Liver (tissue), 9 donors: Measurements from ENCODE around the gene CORO7. TPM values are rescaled to one million over a fixed set of nuclear protein-coding genes. Genes with fewer than 3 reads are reported as not detected.

ENCODE experiments used
- DNase-seq: peaks from one replicate; pipeline ENCODE4 v3.0.0-alpha.2; 2017; ENCODE audit warnings: low spot score
- H3K27ac ChIP-seq, 2 donors: one replicate each; pipeline ENCODE4 v1.7.0; 2013; ENCODE audit warnings: inconsistent platforms in 2 of 2, low read length in 2 of 2, control low read depth in 1 of 2, low read depth in 1 of 2, mild to moderate bottlenecking in 1 of 2
- H3K27me3 ChIP-seq, 4 donors: one replicate each; pipeline versions ENCODE4 v1.6.1 to v1.7.0; 2013; ENCODE audit warnings: low read length in 3 of 4, inconsistent platforms in 1 of 4, mild to moderate bottlenecking in 1 of 4, moderate library complexity in 1 of 4; ENCODE audit not compliant: control insufficient read depth in 4 of 4, insufficient read depth in 4 of 4
- H3K36me3 ChIP-seq, 4 donors: one replicate each; pipeline versions ENCODE4 v1.6.1 to v1.7.0; 2013; ENCODE audit warnings: low read length in 3 of 4, mild to moderate bottlenecking in 3 of 4, low read depth in 1 of 4, moderate library complexity in 1 of 4; ENCODE audit not compliant: control insufficient read depth in 4 of 4, insufficient read depth in 3 of 4
- H3K4me1 ChIP-seq, 4 donors: one replicate each; pipeline versions ENCODE4 v1.6.1 to v1.7.0; 2013; ENCODE audit warnings: low read length in 3 of 4, mild to moderate bottlenecking in 3 of 4, moderate library complexity in 1 of 4; ENCODE audit not compliant: control insufficient read depth in 4 of 4, insufficient read depth in 4 of 4
- H3K4me3 ChIP-seq, 3 donors: one replicate each; pipeline versions ENCODE4 v1.6.1 to v1.7.0; 2013; ENCODE audit warnings: low read length in 3 of 3, control low read depth in 1 of 3, low read depth in 1 of 3, mild to moderate bottlenecking in 1 of 3
- H3K9ac ChIP-seq, 2 donors: one replicate each; pipeline ENCODE4 v1.7.0; 2013; ENCODE audit warnings: low read length in 2 of 2, mild to moderate bottlenecking in 2 of 2, moderate library complexity in 2 of 2, control low read depth in 1 of 2, low read depth in 1 of 2
- H3K9me3 ChIP-seq, 4 donors: one replicate each; pipeline versions ENCODE4 v1.6.1 to v1.7.0; 2013; ENCODE audit warnings: low read length in 3 of 4; ENCODE audit not compliant: control insufficient read depth in 4 of 4
- CTCF ChIP-seq: fragments of 150-350 bp; IDR thresholded peaks from 2 replicates; pipeline ENCODE4 v1.5.1; 2017; ENCODE audit warnings: improper control_type of control experiment, low read depth, low read length; ENCODE audit not compliant: missing input control
- EGR1 ChIP-seq, 2 donors: IDR thresholded peaks; 2 replicates each; pipeline ENCODE4 v1.6.1; 2016 to 2018; ENCODE audit warnings: antibody characterized with exemption in 2 of 2, low read depth in 2 of 2
- FOXA1 ChIP-seq: IDR thresholded peaks from 2 replicates; pipeline ENCODE4 v1.6.1; 2016; ENCODE audit warnings: antibody characterized with exemption
- FOXA2 ChIP-seq: IDR thresholded peaks from 2 replicates; pipeline ENCODE4 v1.6.1; 2016; ENCODE audit warnings: antibody characterized with exemption
- HNF4A ChIP-seq, 2 donors: conservative IDR thresholded peaks; 2 replicates each; pipeline ENCODE4 v1.6.1; 2016; ENCODE audit warnings: antibody characterized with exemption in 2 of 2, mild to moderate bottlenecking in 2 of 2
- MAX ChIP-seq: IDR thresholded peaks from 2 replicates; pipeline ENCODE4 v1.6.1; 2016; ENCODE audit warnings: antibody characterized with exemption
- REST ChIP-seq: IDR thresholded peaks from 2 replicates; pipeline ENCODE4 v1.6.1; 2016; ENCODE audit warnings: antibody characterized with exemption, mild to moderate bottlenecking
- RXRA ChIP-seq, 2 donors: IDR thresholded peaks; 2 replicates each; pipeline ENCODE4 v1.6.1; 2017 to 2018; ENCODE audit warnings: antibody characterized with exemption in 2 of 2, mild to moderate bottlenecking in 1 of 2
- SP1 ChIP-seq: IDR thresholded peaks from 2 replicates; pipeline ENCODE4 v1.6.1; 2018; ENCODE audit warnings: antibody characterized with exemption, mild to moderate bottlenecking
- WGBS: extraction: QIAGEN DNeasy Blood & Tissue Kit; methylation state at CpG from one replicate; pipeline ENCODE4 v1.1.7; 2013; 5-methylcytosine and 5-hydroxymethylcytosine counted together
- polyA plus RNA-seq, 2 donors: library from polyadenylated mRNA; stranded (reverse) in 1 of 2; unstranded in 1 of 2; fragments of 200-250 nt in 1 of 2; fragments of >200 nt in 1 of 2; fragmentation: Nextera tagmentation in 1 of 2; extraction: Ambion mirVana in 1 of 2; gene quantifications; one replicate each; pipeline versions ENCODE4 v1.2.1 to v1.2.3, GENCODE V29; 2013 to 2015
- total RNA-seq, 2 donors: library from RNA; depleted of rRNA; stranded (reverse); fragments of >200 nt; gene quantifications; one replicate each; pipeline ENCODE4 v1.2.3, GENCODE V29; 2014
- donor health status: healthy.
- donor health status: healthy.
- donor health status: healthy.
- donor health status: healthy.
- donor health status: healthy.

The CORO7 gene
- total and polyA plus RNA-seq, 4 donors: 7.3 to 21.5 (median 13.0) TPM

- no peaks in the 10 kb centered on the region for H3K27me3 ChIP-seq
- DNase-seq: no peak
- H3K36me3 ChIP-seq: no peaks in the 10 kb centered on the region
- WGBS: 8% methylated on average over 57 of the region's 57 CpGs
- H3K27ac ChIP-seq: peak overlapping the region; percentile 2 to 25
- H3K4me1 ChIP-seq: peaks cover 5 to 34% (median 11%) of the 10 kb centered on the region in 4 donors
- H3K9me3 ChIP-seq: no peaks in the 10 kb centered on the region
- peak overlapping the region in 2 of 3 donors; percentile 24 to 49 for H3K4me3 ChIP-seq
- H3K9ac ChIP-seq: peak overlapping the region in 1 of 2 donors; percentile 60
- TF ChIP-seq RXRA (IDR thresholded peaks at IDR 0.05) (no peak), SP1 (no peak), FOXA2 (no peak), EGR1 (IDR thresholded peaks at IDR 0.05; ENCODE audit: low read depth in 2 of 2) (no peak)
These were observed 88.9 kb downstream of the CORO7 start for GRCh38 chr16:4327386-4328045.

GRCh38 chr16:4325253-4325758, 91.1 kb downstream of the CORO7 start:
- DNase-seq: no peak
- H3K4me3 ChIP-seq: no peak overlapping the region
- H3K9me3 ChIP-seq: no peaks in the 10 kb centered on the region
- H3K36me3 ChIP-seq: no peaks in the 10 kb centered on the region
- H3K27me3 ChIP-seq: no peaks in the 10 kb centered on the region
- WGBS: 87% methylated on average over 6 of the region's 6 CpGs
- no peak for TF ChIP-seq REST
- H3K27ac ChIP-seq: no peak overlapping the region
- peaks cover 5 to 47% (median 16%) of the 10 kb centered on the region in 4 donors for H3K4me1 ChIP-seq
- no peak overlapping the region for H3K9ac ChIP-seq

GRCh38 chr16:4324492-4325252, 91.7 kb downstream of the CORO7 start:
- no peak for DNase-seq
- H3K36me3 ChIP-seq: no peaks in the 10 kb centered on the region
- H3K27me3 ChIP-seq: no peaks in the 10 kb centered on the region
- H3K9me3 ChIP-seq: no peaks in the 10 kb centered on the region
- H3K27ac ChIP-seq: no peak overlapping the region
- no peak overlapping the region for H3K4me3 ChIP-seq
- 84% methylated on average over 22 of the region's 22 CpGs for WGBS
- no peak overlapping the region for H3K9ac ChIP-seq
- TF ChIP-seq REST (no peak), HNF4A (conservative IDR thresholded peaks at IDR 0.05) (no peak), MAX (no peak), CTCF (no peak), FOXA1 (no peak)
- H3K4me1 ChIP-seq: peaks cover 5 to 51% (median 16%) of the 10 kb centered on the region in 4 donors
